GM12872 (cell line): ENCODE data around the gene COL20A1.

Source experiments
- CTCF ChIP-seq: IDR thresholded peaks from 3 replicates; pipeline ENCODE4 v1.5.1; 2011; ENCODE audit warnings: low read depth, mild to moderate bottlenecking, low read length, moderate library complexity; ENCODE audit not compliant: insufficient read depth

Gene COL20A1

GRCh38 chr20:63349516-63349895 lies 56.5 kb downstream of the COL20A1 start:
- no peak for TF ChIP-seq CTCF

- TF ChIP-seq CTCF: no peak
These were observed 57.2 kb downstream of the COL20A1 start for GRCh38 chr20:63350196-63350595.

DNA sequence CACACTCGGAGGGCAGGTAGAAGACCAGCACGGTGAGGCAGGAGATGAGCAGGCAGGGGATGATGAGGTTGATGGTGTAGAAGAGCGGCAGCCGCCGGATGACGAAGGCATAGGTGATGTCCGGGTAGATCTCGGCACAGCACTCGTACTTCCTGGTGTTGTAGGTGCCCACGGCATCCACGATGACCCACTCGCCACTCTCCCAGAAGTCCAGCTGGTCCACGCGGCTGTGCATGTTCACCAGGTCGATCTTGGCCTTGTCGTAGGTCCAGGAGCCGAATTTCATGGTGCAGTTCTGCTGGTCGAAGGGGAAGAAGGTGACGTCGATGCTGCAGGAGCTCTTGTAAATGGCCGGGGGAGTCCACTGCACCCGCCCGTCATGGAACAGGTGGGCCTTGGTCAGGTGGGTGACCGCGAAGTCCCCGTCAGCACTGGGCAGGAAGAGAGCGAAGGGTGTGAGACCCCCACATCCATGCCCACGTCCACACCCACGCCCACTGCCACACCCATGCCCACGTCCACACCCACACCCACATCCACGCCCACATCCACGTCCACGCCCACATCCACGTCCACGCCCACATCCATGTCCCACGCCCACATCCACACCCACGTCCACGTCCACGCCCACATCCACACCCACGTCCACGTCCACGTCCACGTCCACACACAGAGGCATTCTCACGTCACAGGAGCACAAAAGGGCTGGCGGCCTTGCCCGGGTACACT lies 57.8 kb downstream of the COL20A1 start:
- TF ChIP-seq CTCF: no peak

DNA sequence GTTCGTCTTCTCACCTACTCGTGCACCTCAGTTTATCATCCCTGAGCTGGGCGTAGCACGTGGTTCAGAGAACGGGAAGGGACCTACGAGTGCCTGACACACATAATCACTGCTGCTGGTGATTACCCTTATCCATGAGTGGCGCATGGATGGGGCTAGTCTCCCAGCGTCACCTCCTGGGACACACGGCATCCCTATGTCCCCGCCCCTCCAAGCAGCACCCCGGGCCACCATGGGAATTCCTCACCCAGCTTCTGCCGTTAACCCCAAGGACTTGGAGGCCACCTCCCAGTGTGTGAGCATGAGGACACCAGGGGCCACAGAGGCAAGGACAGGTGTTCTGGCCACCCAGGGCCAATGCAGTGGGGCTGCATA lies 58.3 kb downstream of the COL20A1 start:
- TF ChIP-seq CTCF: no peak

GRCh38 chr20:63351811-63352591 lies 59.0 kb downstream of the COL20A1 start:
- TF ChIP-seq CTCF: no peak

- TF ChIP-seq CTCF: no peak
These were observed 59.8 kb downstream of the COL20A1 start for GRCh38 chr20:63352811-63353221.

DNA sequence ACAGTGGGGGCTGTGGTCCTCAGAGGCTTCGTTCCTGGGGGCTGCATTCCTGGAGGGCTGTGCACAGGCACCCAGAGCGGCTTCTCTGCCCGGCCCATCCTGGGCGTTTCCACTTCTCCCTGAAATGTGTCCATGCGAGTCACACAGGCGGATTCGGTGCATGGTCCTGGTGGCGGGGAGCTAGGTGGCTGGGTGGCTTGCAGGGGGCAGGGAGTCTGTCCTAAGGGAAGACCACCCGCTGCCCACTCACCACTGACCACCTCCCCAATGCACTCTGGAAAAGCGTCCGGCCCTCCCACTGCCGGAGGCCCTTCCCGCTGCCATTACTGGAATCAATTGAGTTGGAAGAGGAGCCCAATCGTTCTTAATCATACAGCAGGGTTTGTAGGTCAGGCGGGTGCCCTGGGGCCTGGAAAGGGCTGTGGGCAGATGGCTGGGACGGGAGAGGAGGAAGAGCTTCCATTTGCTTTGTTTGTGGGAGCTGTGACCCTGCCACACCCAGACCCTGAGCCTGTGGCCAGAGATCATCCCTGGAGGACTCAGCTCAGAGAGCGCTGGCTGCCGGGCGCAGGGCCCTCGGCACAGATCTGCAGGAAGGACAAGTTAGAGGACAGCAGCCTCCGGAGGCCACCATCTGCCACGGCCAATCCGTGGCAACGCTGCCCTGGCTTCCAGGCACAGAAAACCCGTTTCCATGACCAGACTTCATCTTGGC lies 61.8 kb downstream of the COL20A1 start:
- TF ChIP-seq CTCF: no peak
